NCI-H1436 (cell line): ENCODE results near the gene C10orf71.

Experiments
- DNase-seq: peaks from one replicate; lab custom pipeline; 2025; lab: John Stamatoyannopoulos, UW

Gene C10orf71

DNA sequence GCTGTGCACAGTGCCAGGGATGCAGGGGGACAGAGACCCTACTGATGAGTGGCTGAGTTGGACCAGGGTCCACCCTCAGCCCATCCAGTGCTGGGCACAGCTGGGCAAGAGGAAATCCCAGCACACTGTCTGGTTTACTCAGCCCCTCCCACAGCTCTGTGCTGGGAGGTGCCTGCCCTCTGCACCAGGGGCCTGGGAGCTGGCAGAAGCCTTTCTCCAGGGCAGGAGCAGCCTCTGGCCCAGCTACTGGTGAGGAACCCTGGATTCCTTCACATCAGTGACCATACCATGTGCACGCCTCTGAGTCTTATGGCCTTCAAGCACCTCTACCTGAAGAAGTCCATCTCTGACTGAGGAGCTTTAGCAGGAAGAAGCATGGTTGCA lies 25.9 kb upstream of the C10orf71 start:
- no peak for DNase-seq

DNA sequence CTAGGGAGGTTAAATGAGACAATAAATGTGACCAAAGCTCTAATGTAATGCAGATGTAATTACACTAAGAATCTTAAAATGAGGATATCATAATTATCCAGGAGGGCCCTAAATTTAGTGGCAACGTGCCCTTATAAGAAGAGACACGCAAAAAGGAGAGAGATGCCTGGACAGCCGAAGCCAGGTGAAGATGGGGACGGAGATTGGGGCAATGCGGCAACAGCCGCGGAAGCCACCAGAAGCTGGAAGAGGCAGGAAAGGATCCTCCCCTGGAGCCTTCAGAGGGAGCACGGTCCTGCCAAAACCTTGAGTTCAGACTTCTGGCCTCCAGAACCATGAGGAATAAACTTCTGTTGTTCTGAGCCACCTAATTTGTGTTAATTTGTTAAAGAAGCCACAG lies 25.3 kb upstream of the C10orf71 start:
- no peak for DNase-seq

GRCh38 chr10:49274886-49275285 lies 24.1 kb upstream of the C10orf71 start:
- no peak for DNase-seq

DNA sequence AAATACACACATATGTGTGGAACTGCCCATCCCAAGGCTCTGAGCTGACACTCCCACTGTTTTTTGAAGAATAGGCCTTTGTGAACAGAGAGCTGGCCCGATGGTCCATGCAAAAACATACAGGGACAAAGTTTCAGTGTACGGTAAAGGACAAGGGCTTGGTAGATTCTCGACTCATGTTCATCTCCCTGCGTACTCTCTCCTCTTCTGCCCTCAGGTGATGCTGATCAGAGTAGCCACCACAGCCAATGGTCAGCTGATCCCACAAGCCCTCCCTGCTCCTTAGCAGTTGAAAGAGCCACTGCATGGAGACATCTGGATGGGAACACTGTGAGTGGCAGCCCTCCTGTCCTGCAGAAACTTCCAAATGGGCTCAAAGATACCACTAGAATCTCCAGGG lies 23.1 kb upstream of the C10orf71 start:
- DNase-seq, result no peak

DNA sequence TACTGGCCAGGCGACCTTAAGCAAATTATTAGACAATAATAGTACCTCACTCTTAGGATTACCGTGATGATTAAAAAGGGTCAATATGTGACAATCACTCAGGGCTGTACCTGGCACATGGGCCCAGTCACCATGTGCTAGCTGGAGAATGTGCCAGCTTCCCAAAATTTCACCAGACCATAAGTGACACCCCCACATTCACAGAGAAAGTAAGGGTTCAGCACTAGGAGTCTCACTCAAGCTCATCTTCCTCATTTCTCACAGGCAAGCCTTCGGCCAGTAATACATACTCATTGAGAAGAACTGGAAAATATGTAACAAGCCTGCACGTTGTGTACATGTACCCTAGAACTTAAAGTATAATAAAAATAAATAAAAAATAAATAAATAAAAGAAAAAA lies 22.4 kb upstream of the C10orf71 start:
- DNase-seq, result no peak

- DNase-seq, result no peak
These were observed 21.0 kb upstream of the C10orf71 start for GRCh38 chr10:49277973-49278372.

DNA sequence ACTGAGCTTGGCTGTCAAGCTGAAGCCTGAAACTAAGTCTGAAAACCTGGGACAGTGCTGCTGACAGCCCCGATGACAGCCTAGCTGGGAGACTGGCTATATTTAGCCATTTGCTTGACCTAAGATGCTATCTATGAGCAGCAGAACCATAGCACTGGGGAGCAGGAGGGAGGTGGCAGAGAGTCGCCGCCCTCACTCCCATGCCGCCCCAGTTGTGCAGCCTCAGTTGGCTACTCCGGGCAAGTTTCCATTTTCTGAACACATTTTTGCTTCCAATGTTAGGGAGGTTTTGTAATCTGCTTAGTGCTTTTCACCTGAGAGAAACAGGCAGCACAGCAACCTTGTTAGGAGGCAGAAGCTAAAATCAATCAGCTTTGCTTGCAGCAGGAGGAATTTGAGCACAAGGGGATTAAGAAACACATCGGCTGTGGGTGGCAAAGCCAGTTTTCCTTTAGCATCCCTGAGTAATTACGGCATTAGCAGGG lies 20.4 kb upstream of the C10orf71 start:
- DNase-seq, result no peak

DNA sequence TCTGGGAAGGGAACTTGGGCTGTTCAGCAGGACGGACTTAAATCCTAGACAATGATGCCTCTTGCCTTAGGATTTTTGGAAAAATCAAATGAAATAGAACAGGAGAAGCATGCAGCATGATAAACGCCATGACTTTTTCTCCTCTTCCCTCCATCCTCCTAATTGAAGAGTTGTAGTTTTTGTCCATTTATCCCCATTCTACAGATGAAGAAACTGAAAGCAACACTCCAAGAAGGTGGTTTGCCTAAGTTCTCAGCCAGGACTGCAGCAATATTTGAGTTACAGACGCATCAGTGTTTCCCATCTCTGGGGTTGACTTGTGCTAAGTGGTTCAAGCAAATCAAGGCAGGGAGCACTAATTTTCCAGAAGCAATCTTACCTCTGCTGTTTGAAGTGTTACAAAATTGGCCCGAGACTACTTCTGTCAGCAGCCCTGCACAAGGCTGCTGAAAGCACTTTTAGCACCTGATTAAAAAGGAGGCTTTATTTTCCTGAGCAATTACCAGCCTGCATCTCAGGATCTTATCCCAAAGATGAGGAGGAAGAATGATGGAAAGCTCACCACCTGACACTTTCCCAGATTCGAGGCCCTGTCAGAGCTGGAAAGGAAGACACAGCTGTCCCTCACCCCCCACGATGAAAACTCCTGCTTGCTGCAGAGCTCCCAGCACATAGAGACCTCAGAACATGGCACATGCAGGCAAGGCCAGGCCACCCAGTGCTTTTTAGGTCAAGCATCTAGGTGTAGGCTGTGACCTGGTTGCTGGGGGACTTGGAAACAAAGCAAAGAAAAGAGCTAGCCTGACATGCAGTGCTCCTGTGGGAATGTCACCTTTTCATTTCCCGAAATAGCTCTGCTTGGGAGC lies 19.7 kb upstream of the C10orf71 start:
- DNase-seq, result no peak

- DNase-seq, result no peak
These were observed 19.0 kb upstream of the C10orf71 start for GRCh38 chr10:49280001-49280408.

DNA sequence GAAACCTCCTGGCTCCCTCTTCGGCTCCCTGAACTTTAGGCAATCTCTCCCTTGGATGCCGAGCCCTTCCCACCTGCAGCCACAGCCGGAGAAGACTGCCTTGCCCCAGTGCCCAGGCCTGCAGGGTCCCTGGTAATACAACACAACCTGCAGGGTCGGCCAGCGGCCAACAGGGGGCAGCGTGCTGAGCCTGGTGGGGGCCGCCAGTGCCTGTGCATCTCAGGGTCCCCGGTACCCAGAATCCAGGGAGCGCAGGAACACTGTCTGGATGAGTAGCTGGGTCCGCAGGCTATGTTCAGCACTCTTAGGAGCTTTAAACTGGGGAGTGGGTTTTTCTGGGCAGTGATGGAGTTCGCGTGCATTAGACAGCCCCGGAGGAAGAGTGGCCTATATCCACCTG lies 17.5 kb upstream of the C10orf71 start:
- no peak for DNase-seq

DNA sequence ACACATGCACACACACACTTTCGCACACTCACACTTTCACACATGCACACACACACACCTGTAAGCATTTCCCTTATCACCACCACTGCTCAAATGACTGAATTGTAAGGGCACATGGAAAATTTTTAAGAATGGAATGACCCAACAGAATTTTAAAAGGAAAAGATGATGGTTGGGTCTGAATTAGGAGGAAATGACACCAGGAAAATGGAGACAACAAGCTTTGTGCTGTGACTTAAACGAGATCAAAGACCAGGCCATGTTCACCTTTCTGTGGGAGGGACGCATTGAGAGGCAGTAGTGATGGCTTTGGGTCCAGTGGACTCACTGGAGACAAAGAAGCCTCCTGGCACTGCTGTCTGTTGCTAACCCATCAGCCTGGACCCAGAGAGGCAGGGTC lies 16.7 kb upstream of the C10orf71 start:
- no peak for DNase-seq

- DNase-seq, result no peak
These were observed 16.1 kb upstream of the C10orf71 start for GRCh38 chr10:49282879-49283341.

DNA sequence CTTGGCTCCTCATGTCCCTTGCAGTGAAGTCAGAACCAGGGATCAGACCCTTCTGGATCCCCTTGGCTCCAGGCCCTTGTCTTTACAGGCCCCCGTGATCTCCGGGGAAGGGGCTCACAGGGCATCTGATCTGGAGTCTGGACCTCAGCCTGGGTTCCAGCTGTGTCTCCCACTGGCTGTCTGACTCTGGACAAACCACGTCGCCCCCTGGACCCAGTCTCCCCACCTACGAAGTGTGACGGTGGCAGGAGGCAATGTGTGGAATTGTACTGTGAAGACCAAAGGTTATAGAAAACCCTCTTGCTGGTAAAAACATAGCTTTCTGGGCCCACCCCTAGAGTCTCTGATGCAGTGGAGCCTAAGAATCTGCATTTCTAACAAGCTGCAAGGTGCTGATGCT lies 15.5 kb upstream of the C10orf71 start:
- no peak for DNase-seq

DNA sequence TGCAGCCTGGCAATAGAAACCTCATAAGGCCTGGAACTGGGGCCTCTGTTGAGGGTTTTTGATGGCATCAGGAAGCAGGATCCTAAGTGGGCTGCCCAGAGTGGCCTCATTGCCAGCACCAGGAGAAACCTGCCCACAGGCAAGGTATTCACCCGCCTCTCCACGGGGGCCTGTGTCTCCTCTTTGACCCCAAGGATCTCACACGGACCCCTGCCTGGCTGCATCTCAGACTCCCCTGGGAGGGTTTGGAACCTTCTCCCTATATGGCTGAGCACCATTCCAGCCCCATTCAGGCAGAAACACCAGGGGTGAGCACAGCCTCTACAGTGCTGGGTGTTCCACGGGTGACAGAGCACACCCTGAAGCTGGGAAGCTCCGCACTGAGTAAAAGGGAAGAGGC lies 14.6 kb upstream of the C10orf71 start:
- DNase-seq, result no peak

DNA sequence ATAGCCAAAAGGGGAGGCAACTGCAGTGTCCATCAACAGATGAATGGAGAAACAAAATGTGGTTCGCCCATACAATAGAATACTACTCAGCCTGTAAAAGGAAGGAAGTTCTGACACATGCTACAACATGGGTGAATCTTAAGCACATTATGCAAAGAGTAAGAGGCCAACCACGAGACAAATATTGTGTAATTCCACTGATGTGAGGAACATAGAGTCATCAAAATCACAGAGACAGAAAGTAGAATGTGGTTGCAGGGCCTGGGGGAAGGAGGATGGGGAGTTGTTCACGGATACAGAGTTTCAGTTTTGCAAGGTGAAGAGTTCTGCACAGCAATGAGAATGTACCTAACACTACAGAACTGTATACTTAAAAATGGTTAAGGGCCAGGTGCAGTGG lies 13.7 kb upstream of the C10orf71 start:
- no peak for DNase-seq

GRCh38 chr10:49286686-49287085 lies 12.3 kb upstream of the C10orf71 start:
- DNase-seq, result no peak

DNA sequence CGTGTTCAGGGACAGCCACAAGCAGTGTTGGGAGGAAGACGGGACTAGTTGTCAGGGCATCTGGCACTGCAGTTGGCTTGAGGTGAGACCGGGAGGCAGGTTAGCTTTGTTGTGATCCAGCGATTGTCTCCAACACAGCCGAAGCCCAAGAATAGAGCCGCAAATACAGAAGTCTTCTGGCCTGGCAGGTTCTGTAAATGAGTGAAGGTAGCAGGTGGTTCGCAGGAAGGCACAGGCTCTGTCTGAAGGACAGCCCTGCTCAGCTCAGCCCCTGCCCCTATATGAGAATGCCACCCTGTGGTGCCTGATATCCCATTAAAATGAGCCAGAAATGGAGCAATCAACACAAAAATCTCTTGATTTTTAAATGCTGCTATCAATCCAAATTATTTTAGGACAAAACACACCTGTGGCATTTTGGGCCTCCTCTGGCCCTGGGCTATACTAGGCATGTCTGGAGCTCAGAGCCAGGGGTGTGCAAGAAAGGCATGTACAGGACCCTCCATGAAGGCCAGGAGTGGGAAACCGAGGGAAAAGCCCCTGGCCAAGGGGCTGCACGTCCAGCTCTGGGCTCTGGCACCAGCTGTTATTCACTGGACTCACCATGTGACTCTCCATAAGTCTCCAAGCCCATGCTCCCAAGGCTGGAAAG lies 11.2 kb upstream of the C10orf71 start:
- DNase-seq, result no peak

GRCh38 chr10:49288341-49289065 lies 10.5 kb upstream of the C10orf71 start:
- DNase-seq, result no peak

- no peak for DNase-seq
These were observed 9.5 kb upstream of the C10orf71 start for GRCh38 chr10:49289480-49289879.

GRCh38 chr10:49290131-49290530 lies 8.8 kb upstream of the C10orf71 start:
- no peak for DNase-seq

DNA sequence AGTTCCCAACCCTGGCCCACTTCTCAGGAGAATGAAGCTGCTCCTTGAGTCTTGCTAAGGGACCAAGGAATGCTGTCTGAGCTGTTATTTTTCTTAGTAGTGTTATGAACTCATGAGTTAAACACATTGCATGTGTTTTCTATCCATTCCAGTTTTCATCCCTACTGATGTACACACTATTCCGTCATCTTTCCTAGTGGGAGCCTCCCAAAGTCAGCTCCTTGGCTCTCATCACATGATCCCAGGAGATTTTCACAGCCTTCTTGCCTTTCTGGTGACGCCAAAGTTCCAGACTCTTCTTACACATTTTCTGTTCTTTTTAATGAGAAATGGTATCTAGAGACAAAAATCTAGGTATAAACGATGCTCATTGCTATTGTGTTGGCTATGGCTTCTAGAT lies 8.4 kb upstream of the C10orf71 start:
- no peak for DNase-seq

DNA sequence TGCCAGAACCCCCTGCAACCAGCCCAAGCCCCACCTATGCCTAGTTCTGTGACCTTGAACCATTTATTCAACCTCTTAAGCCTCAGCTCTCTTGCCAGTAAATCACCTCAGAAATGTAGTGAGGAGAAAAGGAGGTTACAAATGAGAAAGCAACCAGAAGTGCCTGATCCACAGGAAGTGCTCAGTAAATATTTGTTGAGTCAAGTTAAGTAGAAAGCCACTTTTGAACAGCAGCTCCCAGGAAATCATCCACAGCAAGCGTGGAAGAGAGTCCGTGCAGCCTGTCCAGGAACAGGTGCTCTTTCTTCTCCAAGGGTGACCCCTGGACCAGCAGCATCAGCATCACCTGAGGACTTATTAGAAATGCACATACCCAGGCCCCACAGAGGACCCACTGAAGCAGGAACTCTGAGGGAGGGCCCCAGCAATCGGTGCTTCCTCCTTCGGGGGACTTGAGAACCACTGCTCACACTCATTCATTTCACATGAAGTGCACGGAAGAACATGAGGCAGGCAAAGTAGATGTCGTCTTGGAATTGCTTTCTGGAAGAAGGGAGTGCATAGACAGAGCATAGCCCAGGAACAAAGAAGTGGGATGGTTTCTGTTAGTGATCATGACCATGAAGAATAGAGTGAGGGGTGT lies 6.3 kb upstream of the C10orf71 start:
- no peak for DNase-seq
